H1 (cell line): ENCODE results near the gene CCDC80. TPM values are rescaled to one million over a fixed set of nuclear protein-coding genes. Genes with fewer than 3 reads are reported as not detected.
A peak's percentile ranks its signal among the peaks of the same experiment; 100 is the strongest.

ENCODE experiments used
- CTCF ChIA-PET: fragments of 300-600 bp; sonication (Branson Sonifier 250); formaldehyde crosslinking; loops from one replicate; lab custom pipeline; 2021; ENCODE audit not compliant: partially characterized antibody; lab: Charles Lee
- POLR2A ChIA-PET: fragments of 300-600 bp; sonication (Branson Sonifier 250); formaldehyde crosslinking; loops from one replicate; lab custom pipeline; 2021; ENCODE audit warnings: inconsistent platforms; ENCODE audit not compliant: partially characterized antibody; lab: Charles Lee
- DNase-seq, 2 experiments: peaks; one replicate each; pipeline versions ENCODE4 v3.0.0 to v3.0.0-alpha.2; 2010 to 2022; ENCODE audit warnings: low spot score in 2 of 2, low read depth in 1 of 2, mixed read lengths in 1 of 2
- FAIRE-seq: peaks from 2 replicates; lab custom pipeline; 2011; peaks lifted over from hg19 to GRCh38; lab: Jason Lieb, UNC
- H2AFZ ChIP-seq: 2 replicates; pipeline ENCODE4 v1.8.1; 2012; ENCODE audit warnings: low read length, inconsistent platforms
- H2AK5ac ChIP-seq: 2 replicates; pipeline ENCODE4 v1.6.1; 2013; ENCODE audit warnings: low read depth, low read length
- H2BK120ac ChIP-seq: replicated peaks from 2 replicates; pipeline ENCODE3; 2013; ENCODE audit warnings: low read depth, low read length, inconsistent platforms
- H2BK12ac ChIP-seq: 2 replicates; pipeline ENCODE4 v1.6.1; 2013; ENCODE audit warnings: low read depth, low read length
- H2BK15ac ChIP-seq: 2 replicates; pipeline ENCODE4 v1.6.1; 2013; ENCODE audit warnings: low read length
- H2BK20ac ChIP-seq: 2 replicates; pipeline ENCODE4 v1.6.1; 2013; ENCODE audit warnings: low read length
- H2BK5ac ChIP-seq: 2 replicates; pipeline ENCODE4 v1.6.1; 2013; ENCODE audit warnings: low read depth, low read length
- H3K14ac ChIP-seq: 2 replicates; pipeline ENCODE4 v1.6.1; 2013; ENCODE audit warnings: inconsistent platforms; ENCODE audit not compliant: insufficient read length
- H3K18ac ChIP-seq: 2 replicates; pipeline ENCODE4 v1.6.1; 2013; ENCODE audit warnings: low read length; ENCODE audit errors: extremely low read depth
- H3K23ac ChIP-seq: 2 replicates; pipeline ENCODE4 v1.6.1; 2013; ENCODE audit warnings: inconsistent platforms; ENCODE audit not compliant: insufficient read length
- H3K23me2 ChIP-seq: 2 replicates; pipeline ENCODE4 v1.6.1; 2013; ENCODE audit warnings: low read depth, low read length
- H3K27ac ChIP-seq: 2 replicates; pipeline ENCODE4 v1.6.1; 2011; ENCODE audit warnings: low read depth, low read length, inconsistent platforms
- H3K27me3 ChIP-seq, 4 experiments: replicated peaks in 1 of 4; 1 replicate in 1 of 4; 2 replicates in 3 of 4; pipeline versions ENCODE4 v1.6.1 to v1.8.1; 2011 to 2013; ENCODE audit warnings: low read length in 3 of 4, mild to moderate bottlenecking in 3 of 4, inconsistent platforms in 2 of 4, mixed read lengths in 2 of 4, moderate library complexity in 1 of 4; ENCODE audit not compliant: control insufficient read depth in 3 of 4, insufficient read depth in 3 of 4; ENCODE audit errors: extremely low read depth in 1 of 4
- H3K36me3 ChIP-seq, 4 experiments: 2 replicates each; pipeline versions ENCODE4 v1.6.1 to v1.8.1; 2011 to 2013; ENCODE audit warnings: mild to moderate bottlenecking in 4 of 4, low read length in 3 of 4, moderate library complexity in 2 of 4, control low read depth in 1 of 4, inconsistent platforms in 1 of 4; ENCODE audit not compliant: insufficient read depth in 4 of 4, control insufficient read depth in 2 of 4
- H3K4ac ChIP-seq: replicated peaks from 2 replicates; pipeline ENCODE3; 2013; ENCODE audit warnings: low read length, low read depth, mixed read lengths, inconsistent platforms; ENCODE audit not compliant: insufficient read length
- H3K4me1 ChIP-seq, 4 experiments: replicated peaks in 1 of 4; 1 replicate in 1 of 4; 2 replicates in 3 of 4; pipeline versions ENCODE4 v1.6.1 to v1.8.1; 2011 to 2013; ENCODE audit warnings: low read length in 3 of 4, inconsistent platforms in 2 of 4, mixed read lengths in 1 of 4; ENCODE audit not compliant: insufficient read depth in 4 of 4, control insufficient read depth in 3 of 4
- H3K4me2 ChIP-seq, 2 experiments: 2 replicates each; pipeline versions ENCODE4 v1.6.1 to v1.8.1; 2011 to 2013; ENCODE audit warnings: low read depth in 2 of 2, low read length in 2 of 2, control low read depth in 1 of 2, inconsistent platforms in 1 of 2, mild to moderate bottlenecking in 1 of 2; ENCODE audit not compliant: insufficient read depth in 1 of 2
- H3K4me3 ChIP-seq, 4 experiments: fragments of 200-600, 300-600 bp in 1 of 4; sonication (generic), shearing (Covaris generic), sonication (Bioruptor Twin) in 1 of 4; 2 replicates each; pipeline versions ENCODE4 v1.5.1 to v1.8.1; 2011 to 2016; ENCODE audit warnings: low read length in 4 of 4, low read depth in 3 of 4, control low read depth in 2 of 4, inconsistent platforms in 2 of 4, mild to moderate bottlenecking in 2 of 4, mixed read lengths in 1 of 4, moderate library complexity in 1 of 4; ENCODE audit not compliant: insufficient read depth in 2 of 4; ENCODE audit errors: extremely low read depth in 1 of 4
- H3K56ac ChIP-seq: replicated peaks from 2 replicates; pipeline ENCODE3; 2013; ENCODE audit warnings: low read depth, mild to moderate bottlenecking, mixed read lengths, low read length, inconsistent platforms; ENCODE audit not compliant: insufficient read length
- H3K79me1 ChIP-seq: 2 replicates; pipeline ENCODE4 v1.6.1; 2013; ENCODE audit warnings: low read depth, low read length, control low read depth
- H3K79me2 ChIP-seq, 2 experiments: 2 replicates each; pipeline versions ENCODE4 v1.6.1 to v1.8.1; 2012 to 2013; ENCODE audit warnings: low read length in 2 of 2, mild to moderate bottlenecking in 2 of 2, inconsistent platforms in 1 of 2; ENCODE audit not compliant: insufficient read depth in 2 of 2, control insufficient read depth in 1 of 2
- H3K9ac ChIP-seq, 4 experiments: replicated peaks in 1 of 4; 1 replicate in 1 of 4; 2 replicates in 3 of 4; pipeline versions ENCODE4 v1.6.1 to v1.8.1; 2011 to 2013; ENCODE audit warnings: low read depth in 3 of 4, low read length in 3 of 4, control low read depth in 2 of 4, mild to moderate bottlenecking in 2 of 4, moderate library complexity in 2 of 4, inconsistent platforms in 1 of 4; ENCODE audit errors: extremely low read depth in 1 of 4
- H3K9me3 ChIP-seq, 2 experiments: 2 replicates each; pipeline versions ENCODE4 v1.6.1 to v1.8.1; 2012 to 2013; ENCODE audit warnings: mild to moderate bottlenecking in 2 of 2, moderate library complexity in 2 of 2, control low read depth in 1 of 2, inconsistent platforms in 1 of 2, low read depth in 1 of 2, low read length in 1 of 2, mixed read lengths in 1 of 2; ENCODE audit not compliant: insufficient read depth in 2 of 2
- H4K20me1 ChIP-seq, 2 experiments: replicated peaks in 1 of 2; 2 replicates each; pipeline versions ENCODE3 to v1.8.1; 2011 to 2013; ENCODE audit warnings: inconsistent platforms in 2 of 2, low read length in 2 of 2, mild to moderate bottlenecking in 1 of 2; ENCODE audit not compliant: insufficient read depth in 2 of 2, control insufficient read depth in 1 of 2
- H4K5ac ChIP-seq: 2 replicates; pipeline ENCODE4 v1.6.1; 2013; ENCODE audit warnings: low read length, low read depth, mixed read lengths, inconsistent platforms; ENCODE audit not compliant: insufficient read length
- H4K8ac ChIP-seq: 2 replicates; pipeline ENCODE4 v1.8.0; 2013; ENCODE audit warnings: mild to moderate bottlenecking, moderate library complexity, low read length, inconsistent platforms; ENCODE audit not compliant: insufficient read depth; ENCODE audit errors: extremely low read depth
- H4K91ac ChIP-seq: replicated peaks from 2 replicates; pipeline ENCODE3; 2013; ENCODE audit warnings: low read length, mixed read lengths, inconsistent platforms; ENCODE audit not compliant: insufficient read length
- CBX8 ChIP-seq: fragments of 300-800, 300-1000 bp; sonication (generic); IDR thresholded peaks from 2 replicates; pipeline ENCODE4 v1.7.1; 2016; ENCODE audit warnings: low read depth, low read length, borderline replicate concordance
- CHD1 ChIP-seq: IDR thresholded peaks from 2 replicates; pipeline ENCODE4 v1.6.1; 2012; ENCODE audit warnings: low read depth, low read length, improper control_type of control experiment
- CTBP2 ChIP-seq: IDR thresholded peaks from 2 replicates; pipeline ENCODE4 v1.7.0; 2011; ENCODE audit warnings: borderline replicate concordance, mild to moderate bottlenecking, moderate library complexity, mixed read lengths, low read length; ENCODE audit not compliant: insufficient read depth, insufficient read length
- WGBS, 2 experiments: shearing (Covaris generic) in 1 of 2; methylation state at CpG; one replicate each; pipeline versions ENCODE4 v1.1.6 to v1.1.7; 2013 to 2015; ENCODE audit warnings: low lambda C conversion rate in 2 of 2, mixed read lengths in 2 of 2, inconsistent platforms in 1 of 2, low coverage in 1 of 2, missing lambda C conversion rate in 1 of 2; ENCODE audit not compliant: insufficient replicate concordance in 2 of 2, insufficient coverage in 1 of 2, insufficient read length in 1 of 2; ENCODE audit errors: extremely low coverage in 1 of 2, missing lambda C conversion rate in 1 of 2; 5-methylcytosine and 5-hydroxymethylcytosine counted together
- polyA plus RNA-seq, 7 experiments: library from polyadenylated mRNA; depleted of rRNA in 3 of 7; stranded (reverse) in 5 of 7; unstranded in 2 of 7; fragments of >200 nt in 5 of 7; fragments of 200-250 nt in 2 of 7; gene quantifications; 1 replicate in 5 of 7; 2 replicates in 1 of 7; 4 replicates in 1 of 7; pipeline versions ENCODE4 v1.2.1 to v1.2.3, GENCODE V29; 2011 to 2013; ENCODE audit warnings: missing spikeins in 2 of 7, mixed read lengths in 2 of 7
- total RNA-seq: library from RNA; stranded (reverse); fragmentation: NEBNext Ultra II Directional; extraction: Animal tissue kit (Norgen Biotek cat#: 25700); gene quantifications from 2 replicates; pipeline ENCODE4 v1.2.1, GENCODE V29; 2021

CCDC80 gene
- total and polyA plus RNA-seq, 2 of the 8 experiments (the other 6 are each of a cell fraction or from before 2014, with no cell fraction given) = 1.1 to 12.9 TPM

- H2BK120ac ChIP-seq = no peak overlapping the region
- DNase-seq (no peak), FAIRE-seq (no peak)
- no peak overlapping the region; the same call in 1 of the 2 replicates for H2BK20ac ChIP-seq
- no peak overlapping the region for H3K4me3 ChIP-seq
- no peaks in the 10 kb centered on the region for H3K9me3 ChIP-seq
- no peak overlapping the region for H4K8ac ChIP-seq
- TF ChIP-seq CTBP2 (no peak), CHD1 (no peak), CBX8 (no peak)
- no peak overlapping the region for H3K14ac ChIP-seq
- no peaks in the 10 kb centered on the region for H4K20me1 ChIP-seq
- no peak overlapping the region for H3K9ac ChIP-seq
- H2BK15ac ChIP-seq = no peak overlapping the region
- H4K91ac ChIP-seq = no peak overlapping the region
- H3K79me2 ChIP-seq = no peaks in the 10 kb centered on the region
- WGBS, 2 experiments = 84 to 100% methylated on average over 1 to 3 of the region's 3 CpGs
- H2BK12ac ChIP-seq = 0 out of 2 replicates have a peak overlapping the region, but pooled peaks have one; percentile 6
- H3K79me1 ChIP-seq = no peaks in the 10 kb centered on the region
- H3K18ac ChIP-seq = no peak overlapping the region
- no peaks in the 10 kb centered on the region; a peak in 1 of 7 replicates for H3K4me1 ChIP-seq
- no peak overlapping the region for H2BK5ac ChIP-seq
- no peak overlapping the region for H4K5ac ChIP-seq
- H3K4me2 ChIP-seq = no peak overlapping the region
- no peak overlapping the region for H3K23ac ChIP-seq
- ChIA-PET POLR2A (no interaction called here), CTCF (no interaction called here)
- H3K27ac ChIP-seq = no peak overlapping the region
- H3K4ac ChIP-seq = no peak overlapping the region
- no peak overlapping the region for H2AFZ ChIP-seq
- H3K23me2 ChIP-seq = no peaks in the 10 kb centered on the region
- no peak overlapping the region for H3K56ac ChIP-seq
- H3K27me3 ChIP-seq = no peaks in the 10 kb centered on the region
- H3K36me3 ChIP-seq = no peaks in the 10 kb centered on the region
- H2AK5ac ChIP-seq = no peak overlapping the region
Observed at GRCh38 chr3:112610121-112610520, 30.8 kb downstream of the CCDC80 start.
